Measurements from ENCODE around the gene TECTB. TPM values are rescaled to one million over a fixed set of nuclear protein-coding genes. Genes with fewer than 3 reads are reported as not detected.

The TECTB gene
- total and polyA plus RNA-seq, 3 experiments from 2014 or later, result not detected

GRCh38 chr10:112275512-112276245 lies 7.5 kb upstream of the TECTB start:
- no peak for DNase-seq
- Mint-ChIP-seq H3K27ac (no peak overlapping the region), H3K36me3 (no peaks in the 10 kb centered on the region), H3K4me1 (no peaks in the 10 kb centered on the region), H3K4me3 (no peak overlapping the region), H3K27me3 (peaks cover 13 to 20% of the 10 kb centered on the region in 2 donors), H3K9me3 (no peaks in the 10 kb centered on the region)
- Histone ChIP-seq H3K9me3 (ENCODE audit: low read length) (no peaks in the 10 kb centered on the region), H3K27ac (ENCODE audit: low read depth, low read length) (no peak overlapping the region), H3K27me3 (ENCODE audit: insufficient read depth, low read length, poor library complexity, severe bottlenecking) (no peaks in the 10 kb centered on the region), H3K4me3 (ENCODE audit: low read length) (no peak overlapping the region), H3K36me3 (ENCODE audit: insufficient read depth, low read length) (no peaks in the 10 kb centered on the region), H3K4me1 (ENCODE audit: insufficient read depth, low read length) (no peaks in the 10 kb centered on the region)
- POLR2A ChIA-PET, result no interaction called here
- CTCF ChIA-PET, result interaction anchor here (1.6 kb wide), 1 partner anchor 10 kb away, joined by 5 read pairs; no protein-coding TSS in a partner anchor

DNA sequence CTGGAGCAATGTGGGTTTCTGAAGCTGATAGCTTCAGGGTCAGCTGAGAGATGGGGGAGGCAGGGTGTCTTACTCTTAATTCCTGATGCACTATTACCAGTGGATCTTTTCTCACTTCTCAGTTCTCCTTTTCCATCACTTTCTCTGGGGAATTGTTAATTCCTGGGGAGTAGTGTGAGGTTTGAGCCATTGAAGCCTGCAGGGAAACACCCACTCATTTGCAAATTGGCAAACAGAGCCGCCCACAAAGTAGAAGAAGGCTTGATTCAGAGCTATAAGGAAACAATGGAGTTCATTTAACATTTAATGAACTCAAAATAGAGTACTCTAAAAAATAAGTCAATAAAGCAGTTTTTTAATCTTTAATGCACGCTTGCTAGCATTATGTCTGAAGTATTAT lies 4.3 kb upstream of the TECTB start:
- no peak overlapping the region for H3K27ac Mint-ChIP-seq
- H3K4me3 ChIP-seq (ENCODE audit: low read length), result no peak overlapping the region
- H3K4me3 Mint-ChIP-seq, result no peak overlapping the region
- DNase-seq, result no peak
- no peaks in the 10 kb centered on the region for H3K9me3 ChIP-seq (ENCODE audit: low read length)
- no peaks in the 10 kb centered on the region for H3K9me3 Mint-ChIP-seq
- H3K27ac ChIP-seq (ENCODE audit: low read depth, low read length), result no peak overlapping the region
- H3K36me3 Mint-ChIP-seq, result no peaks in the 10 kb centered on the region
- CTCF ChIA-PET, result no interaction called here
- H3K27me3 Mint-ChIP-seq, result peaks cover 16 to 40% of the 10 kb centered on the region in 2 donors
- no peaks in the 10 kb centered on the region for H3K27me3 ChIP-seq (ENCODE audit: insufficient read depth, low read length, poor library complexity, severe bottlenecking)
- no peaks in the 10 kb centered on the region for H3K4me1 Mint-ChIP-seq
- no peaks in the 10 kb centered on the region for H3K4me1 ChIP-seq (ENCODE audit: insufficient read depth, low read length)
- H3K36me3 ChIP-seq (ENCODE audit: insufficient read depth, low read length), result no peaks in the 10 kb centered on the region
- POLR2A ChIA-PET, result no interaction called here

GRCh38 chr10:112279433-112279832 lies 3.8 kb upstream of the TECTB start:
- DNase-seq, result no peak
- ChIA-PET CTCF (no interaction called here), POLR2A (no interaction called here)
- Histone ChIP-seq H3K4me3 (ENCODE audit: low read length) (no peak overlapping the region), H3K27ac (ENCODE audit: low read depth, low read length) (no peak overlapping the region), H3K9me3 (ENCODE audit: low read length) (no peaks in the 10 kb centered on the region), H3K36me3 (ENCODE audit: insufficient read depth, low read length) (no peaks in the 10 kb centered on the region), H3K27me3 (ENCODE audit: insufficient read depth, low read length, poor library complexity, severe bottlenecking) (no peaks in the 10 kb centered on the region), H3K4me1 (ENCODE audit: insufficient read depth, low read length) (no peaks in the 10 kb centered on the region)
- Mint-ChIP-seq H3K4me3 (no peak overlapping the region), H3K27ac (no peak overlapping the region), H3K27me3 (peaks cover 17 to 40% of the 10 kb centered on the region in 2 donors), H3K4me1 (no peaks in the 10 kb centered on the region), H3K36me3 (no peaks in the 10 kb centered on the region), H3K9me3 (no peaks in the 10 kb centered on the region)

GRCh38 chr10:112280205-112280921 lies 2.8 kb upstream of the TECTB start:
- Histone ChIP-seq H3K4me1 (ENCODE audit: insufficient read depth, low read length) (no peaks in the 10 kb centered on the region), H3K4me3 (ENCODE audit: low read length) (no peak overlapping the region), H3K9me3 (ENCODE audit: low read length) (no peaks in the 10 kb centered on the region), H3K27ac (ENCODE audit: low read depth, low read length) (no peak overlapping the region), H3K27me3 (ENCODE audit: insufficient read depth, low read length, poor library complexity, severe bottlenecking) (no peaks in the 10 kb centered on the region), H3K36me3 (ENCODE audit: insufficient read depth, low read length) (no peaks in the 10 kb centered on the region)
- Mint-ChIP-seq H3K9me3 (no peaks in the 10 kb centered on the region), H3K4me3 (no peak overlapping the region), H3K27ac (no peak overlapping the region), H3K27me3 (peaks cover 23 to 44% of the 10 kb centered on the region in 2 donors), H3K36me3 (no peaks in the 10 kb centered on the region), H3K4me1 (no peaks in the 10 kb centered on the region)
- CTCF ChIA-PET, result no interaction called here
- POLR2A ChIA-PET, result no interaction called here
- no peak for DNase-seq

DNA sequence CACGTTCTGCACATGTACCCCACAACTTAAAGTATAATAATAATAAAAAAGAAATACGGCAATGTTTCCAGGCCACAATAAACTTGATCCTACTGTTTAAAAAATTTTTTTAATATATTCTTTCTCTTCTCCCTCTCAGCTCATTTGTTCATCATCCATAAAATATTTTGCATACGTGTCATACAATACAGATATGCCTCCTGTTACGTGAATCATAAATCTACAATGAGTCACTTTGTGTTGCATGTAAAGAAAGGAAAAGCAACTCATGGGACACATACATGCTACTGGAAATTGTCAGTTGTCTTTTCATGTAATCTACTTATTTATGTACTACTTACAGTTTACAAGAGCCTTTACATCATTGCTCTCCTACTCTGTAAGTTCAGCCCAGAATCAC lies 1.1 kb upstream of the TECTB start:
- H3K4me1 ChIP-seq (ENCODE audit: insufficient read depth, low read length), result no peaks in the 10 kb centered on the region
- H3K27me3 Mint-ChIP-seq, result peaks cover 23 to 50% of the 10 kb centered on the region in 2 donors
- H3K27ac Mint-ChIP-seq, result no peak overlapping the region
- ChIA-PET POLR2A (no interaction called here), CTCF (no interaction called here)
- no peak overlapping the region for H3K4me3 ChIP-seq (ENCODE audit: low read length)
- no peaks in the 10 kb centered on the region for H3K36me3 Mint-ChIP-seq
- no peak for DNase-seq
- H3K27me3 ChIP-seq (ENCODE audit: insufficient read depth, low read length, poor library complexity, severe bottlenecking), result no peaks in the 10 kb centered on the region
- no peaks in the 10 kb centered on the region for H3K36me3 ChIP-seq (ENCODE audit: insufficient read depth, low read length)
- H3K4me1 Mint-ChIP-seq, result no peaks in the 10 kb centered on the region
- no peaks in the 10 kb centered on the region for H3K9me3 Mint-ChIP-seq
- no peaks in the 10 kb centered on the region for H3K9me3 ChIP-seq (ENCODE audit: low read length)
- H3K27ac ChIP-seq (ENCODE audit: low read depth, low read length), result no peak overlapping the region
- H3K4me3 Mint-ChIP-seq, result no peak overlapping the region

DNA sequence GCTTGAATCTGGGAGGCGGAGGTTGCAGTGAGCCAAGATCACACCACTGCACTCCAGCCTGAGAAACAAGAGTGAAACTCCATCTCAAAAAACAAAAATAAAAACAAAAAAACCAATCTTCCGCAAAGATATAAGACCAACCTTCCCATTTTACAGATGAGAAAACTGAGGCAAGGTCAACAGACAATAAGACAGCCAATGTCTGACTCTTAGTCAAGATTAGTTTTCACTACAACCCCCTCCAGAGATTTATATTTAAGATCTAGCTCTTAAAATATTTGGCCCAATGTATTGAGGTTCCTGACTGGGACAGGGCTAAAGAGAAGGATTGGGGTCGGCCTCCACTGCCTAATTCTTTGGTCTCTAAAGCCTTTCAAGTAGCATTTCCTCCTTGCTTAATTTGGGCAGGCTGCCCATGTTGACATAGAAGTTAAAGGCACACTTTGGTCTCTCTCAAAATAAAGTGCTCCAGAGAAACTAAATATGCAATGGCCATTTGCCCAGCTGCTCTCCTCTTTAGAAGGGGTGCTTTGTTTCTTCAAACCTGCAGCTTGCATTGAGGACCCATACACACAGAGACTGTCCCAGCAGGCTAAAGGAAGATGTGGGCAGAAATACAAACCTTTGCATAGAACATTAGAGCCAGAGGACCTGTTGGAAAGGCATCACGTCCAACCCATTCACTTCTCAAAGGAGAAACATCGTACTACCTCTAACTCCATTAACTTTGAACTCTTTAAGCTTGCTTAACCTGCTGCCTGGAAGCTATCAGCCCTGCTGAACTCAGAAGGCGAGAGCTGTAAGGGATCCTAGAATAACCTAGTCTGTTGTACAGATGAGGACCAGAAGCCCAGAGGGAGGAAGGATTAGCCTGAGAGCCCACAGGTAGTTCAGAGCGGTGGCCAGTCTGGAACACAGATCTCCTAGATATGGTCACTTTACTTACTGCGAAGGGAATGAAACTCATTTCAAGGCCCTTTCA lies 3.9 kb downstream of the TECTB start:
- DNase-seq, result no peak
- Mint-ChIP-seq H3K4me3 (no peak overlapping the region), H3K36me3 (no peaks in the 10 kb centered on the region), H3K4me1 (no peaks in the 10 kb centered on the region), H3K9me3 (no peaks in the 10 kb centered on the region), H3K27me3 (peaks cover 8 to 21% of the 10 kb centered on the region in 2 donors), H3K27ac (peak overlapping the region in 1 of 8 donors; percentile 51)
- Histone ChIP-seq H3K9me3 (ENCODE audit: low read length) (no peaks in the 10 kb centered on the region), H3K27ac (ENCODE audit: low read depth, low read length) (no peak overlapping the region), H3K4me1 (ENCODE audit: insufficient read depth, low read length) (no peaks in the 10 kb centered on the region), H3K36me3 (ENCODE audit: insufficient read depth, low read length) (no peaks in the 10 kb centered on the region), H3K4me3 (ENCODE audit: low read length) (no peak overlapping the region), H3K27me3 (ENCODE audit: insufficient read depth, low read length, poor library complexity, severe bottlenecking) (no peaks in the 10 kb centered on the region)
- CTCF ChIA-PET, result no interaction called here
- POLR2A ChIA-PET, result no interaction called here

- H3K9me3 Mint-ChIP-seq, result no peaks in the 10 kb centered on the region
- POLR2A ChIA-PET, result no interaction called here
- H3K4me1 ChIP-seq (ENCODE audit: insufficient read depth, low read length), result no peaks in the 10 kb centered on the region
Observed at GRCh38 chr10:112287844-112288243, 4.6 kb downstream of the TECTB start.

DNA sequence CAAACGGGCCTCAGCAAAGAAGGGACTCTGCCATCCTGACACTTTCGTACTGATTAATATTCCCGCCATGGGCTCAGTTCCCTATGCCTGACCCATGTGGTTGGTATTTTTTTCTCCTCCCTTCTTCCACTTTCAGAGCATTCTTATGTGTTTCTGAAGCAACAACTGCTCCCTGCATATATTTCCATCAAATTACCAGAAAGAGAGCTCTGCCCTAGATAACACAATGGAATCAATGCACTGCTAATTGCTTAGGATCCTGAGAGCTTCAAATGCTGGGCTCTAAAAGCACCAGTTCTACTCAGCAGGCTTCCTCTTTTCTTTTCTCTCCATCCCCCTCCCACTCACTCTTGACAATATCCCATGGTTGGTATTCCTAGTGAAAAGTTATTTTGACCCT lies 5.3 kb downstream of the TECTB start:
- no peaks in the 10 kb centered on the region for H3K9me3 ChIP-seq (ENCODE audit: low read length)
- Mint-ChIP-seq H3K4me1 (no peaks in the 10 kb centered on the region), H3K9me3 (no peaks in the 10 kb centered on the region), H3K4me3 (no peak overlapping the region), H3K27ac (no peak overlapping the region), H3K36me3 (no peaks in the 10 kb centered on the region), H3K27me3 (peaks cover 10 to 20% of the 10 kb centered on the region in 2 donors)
- H3K36me3 ChIP-seq (ENCODE audit: insufficient read depth, low read length), result no peaks in the 10 kb centered on the region
- no peaks in the 10 kb centered on the region for H3K4me1 ChIP-seq (ENCODE audit: insufficient read depth, low read length)
- no peaks in the 10 kb centered on the region for H3K27me3 ChIP-seq (ENCODE audit: insufficient read depth, low read length, poor library complexity, severe bottlenecking)
- no peak overlapping the region for H3K4me3 ChIP-seq (ENCODE audit: low read length)
- ChIA-PET CTCF (no interaction called here), POLR2A (no interaction called here)
- DNase-seq, result no peak
- H3K27ac ChIP-seq (ENCODE audit: low read depth, low read length), result no peak overlapping the region

More at GRCh38 chr10:112287844-112288243, 4.6 kb downstream of the TECTB start:
- peaks cover 8 to 19% of the 10 kb centered on the region in 2 donors for H3K27me3 Mint-ChIP-seq
- H3K4me1 Mint-ChIP-seq, result no peaks in the 10 kb centered on the region
- Histone ChIP-seq H3K36me3 (ENCODE audit: insufficient read depth, low read length) (no peaks in the 10 kb centered on the region), H3K27ac (ENCODE audit: low read depth, low read length) (no peak overlapping the region), H3K4me3 (ENCODE audit: low read length) (no peak overlapping the region), H3K9me3 (ENCODE audit: low read length) (no peaks in the 10 kb centered on the region), H3K27me3 (ENCODE audit: insufficient read depth, low read length, poor library complexity, severe bottlenecking) (no peaks in the 10 kb centered on the region)
- H3K4me3 Mint-ChIP-seq, result no peak overlapping the region
- DNase-seq, result no peak
- H3K27ac Mint-ChIP-seq, result no peak overlapping the region
- H3K36me3 Mint-ChIP-seq, result no peaks in the 10 kb centered on the region
- CTCF ChIA-PET, result no interaction called here
